Fibroblast of skin of abdomen (primary cell): ENCODE results near the gene E2F1.
A peak's percentile ranks its signal among the peaks of the same experiment; 100 is the strongest.
"Not testable (repeated sequence)": the region's sequence is repeated elsewhere in the genome, so short reads cannot be mapped to it uniquely, and the experiment has no call there.

Source experiments
- DNase-seq: peaks from one replicate; pipeline ENCODE4 v3.0.0-alpha.2; 2013

E2F1 gene

DNA sequence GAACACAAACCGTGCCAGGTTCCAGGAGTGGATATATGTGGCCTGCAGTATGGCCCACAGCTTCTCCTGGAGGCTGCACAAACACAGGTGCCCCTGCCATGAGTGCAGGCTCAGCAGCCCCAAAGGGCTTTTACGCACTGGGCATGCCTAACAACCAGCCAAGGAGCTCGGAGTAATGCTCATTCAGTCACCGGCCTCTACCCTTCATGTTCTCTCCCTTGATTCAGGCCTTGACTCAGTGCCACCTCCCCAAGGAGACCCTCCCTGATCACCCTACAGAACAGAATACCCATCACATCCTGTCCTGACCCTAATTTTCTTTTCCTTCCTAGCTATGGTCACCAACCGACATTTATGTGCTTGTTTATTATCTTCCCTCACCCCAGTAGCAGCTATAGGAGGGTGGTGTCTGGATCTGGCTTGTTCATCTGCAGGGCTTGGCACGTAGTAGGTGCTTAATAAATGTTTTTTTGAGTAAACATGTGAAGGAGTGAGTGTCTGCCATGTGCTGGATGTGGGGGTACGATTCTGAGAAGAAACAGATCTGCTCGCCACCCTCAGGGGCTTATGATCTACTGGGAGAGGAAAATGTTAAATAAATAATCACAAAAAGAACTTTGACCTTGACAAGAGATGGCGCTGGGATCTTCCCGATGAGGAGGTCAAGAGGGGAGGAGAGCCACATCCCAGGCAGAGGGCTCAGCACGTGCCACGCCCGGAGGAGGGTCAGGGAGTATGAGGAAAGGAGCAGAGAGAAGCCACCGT, 24.7 kb upstream of the E2F1 start:
- no peak for DNase-seq

DNA sequence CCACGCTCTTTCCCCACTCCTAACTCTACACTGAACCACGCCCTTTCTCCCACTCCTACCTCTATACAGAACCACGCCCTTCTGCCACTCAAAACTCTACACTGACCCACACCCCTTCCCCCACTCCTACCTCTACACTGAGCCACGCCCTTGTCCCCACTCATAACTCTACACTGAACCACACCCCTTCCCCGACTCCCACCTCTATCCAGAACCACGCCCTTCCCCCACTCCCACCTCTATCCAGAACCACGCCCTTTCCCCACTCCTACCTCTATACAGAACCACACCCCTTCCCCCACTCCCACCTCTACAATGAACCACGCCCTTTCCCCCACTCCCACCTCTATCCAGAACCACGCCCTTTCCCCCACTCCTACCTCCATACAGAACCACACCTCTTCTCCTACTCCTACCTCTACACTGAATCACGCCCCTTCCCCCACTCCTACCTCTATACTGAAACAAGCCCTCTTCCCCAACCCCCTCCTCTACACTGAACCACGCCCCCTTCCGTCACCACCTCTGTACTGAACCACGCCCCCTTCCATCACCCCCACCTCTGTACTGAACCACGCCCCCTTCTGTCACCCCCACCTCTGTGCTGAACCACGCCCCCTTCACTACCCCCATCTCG, 23.8 kb upstream of the E2F1 start:
- no peak for DNase-seq

DNA sequence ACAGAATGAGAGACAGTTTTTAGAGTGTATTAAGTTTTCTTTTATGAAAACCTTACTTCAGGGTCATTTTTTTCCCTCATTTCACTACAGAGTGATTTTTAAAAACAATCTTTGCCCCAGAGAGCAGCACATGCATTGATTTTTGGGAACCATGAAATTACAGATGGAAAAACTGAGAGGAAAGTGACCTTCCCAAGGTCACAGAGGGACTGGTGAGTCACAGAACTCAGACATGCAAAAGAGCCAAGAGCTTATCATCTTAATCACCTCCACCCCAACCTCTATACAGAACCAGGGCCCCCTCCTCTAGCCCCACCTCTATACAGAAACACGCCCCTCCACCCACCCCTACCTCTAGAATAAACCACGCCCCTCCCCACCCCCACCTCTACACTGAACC, 23.2 kb upstream of the E2F1 start:
- DNase-seq, result no peak

DNA sequence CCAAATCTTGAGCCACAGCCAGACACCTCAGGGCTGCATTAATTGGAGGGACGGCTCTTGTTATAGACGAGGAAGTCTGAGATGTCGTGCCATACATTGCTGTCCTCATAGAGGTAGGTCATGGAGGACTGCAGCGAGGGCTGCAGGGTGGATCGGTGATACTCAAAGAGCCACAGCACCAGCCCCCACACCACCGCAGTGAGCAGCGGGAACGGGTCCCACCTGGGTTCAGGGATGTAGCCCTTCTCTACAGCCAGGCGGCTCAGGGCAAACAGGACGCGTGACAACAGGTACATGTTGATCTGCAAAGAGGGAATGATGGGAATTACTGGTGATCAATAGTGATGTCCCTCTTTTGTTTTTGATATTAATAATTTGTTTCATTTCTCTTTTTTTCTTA, 21.5 kb upstream of the E2F1 start:
- DNase-seq, result no peak

DNA sequence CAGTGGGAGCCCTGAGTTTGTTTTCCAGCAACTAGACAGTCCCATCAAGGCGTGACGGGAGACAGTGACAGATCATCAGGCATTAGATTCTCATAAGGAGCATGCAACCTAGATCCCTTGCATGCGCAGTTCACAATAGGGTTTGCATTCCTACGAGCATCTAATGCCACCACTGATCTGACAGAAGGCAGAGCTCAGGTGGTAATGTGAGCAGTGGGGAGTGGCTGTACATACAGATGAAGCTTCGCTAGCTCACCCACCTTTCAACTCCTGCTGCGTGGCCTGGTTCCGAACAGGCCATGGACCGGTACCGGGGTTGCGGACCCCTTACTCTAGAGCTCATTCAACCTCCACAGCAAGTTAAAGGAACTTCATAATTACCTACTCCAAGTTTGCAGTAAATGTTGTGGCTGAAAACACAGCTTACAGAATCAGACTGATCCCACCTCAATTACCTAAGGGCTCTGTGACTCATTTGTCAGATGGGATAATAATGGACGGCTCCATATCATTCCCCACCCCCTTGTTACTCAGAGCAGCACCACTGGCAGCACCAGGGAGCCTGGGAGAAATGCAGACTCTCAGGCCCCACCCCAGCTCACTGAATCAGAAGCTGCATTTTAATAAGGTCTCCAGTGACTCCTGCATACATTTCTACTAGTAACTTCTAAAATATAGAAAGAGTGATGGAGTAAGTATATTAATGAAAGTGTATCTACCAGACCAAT, 18.2 kb upstream of the E2F1 start:
- DNase-seq, result no peak

DNA sequence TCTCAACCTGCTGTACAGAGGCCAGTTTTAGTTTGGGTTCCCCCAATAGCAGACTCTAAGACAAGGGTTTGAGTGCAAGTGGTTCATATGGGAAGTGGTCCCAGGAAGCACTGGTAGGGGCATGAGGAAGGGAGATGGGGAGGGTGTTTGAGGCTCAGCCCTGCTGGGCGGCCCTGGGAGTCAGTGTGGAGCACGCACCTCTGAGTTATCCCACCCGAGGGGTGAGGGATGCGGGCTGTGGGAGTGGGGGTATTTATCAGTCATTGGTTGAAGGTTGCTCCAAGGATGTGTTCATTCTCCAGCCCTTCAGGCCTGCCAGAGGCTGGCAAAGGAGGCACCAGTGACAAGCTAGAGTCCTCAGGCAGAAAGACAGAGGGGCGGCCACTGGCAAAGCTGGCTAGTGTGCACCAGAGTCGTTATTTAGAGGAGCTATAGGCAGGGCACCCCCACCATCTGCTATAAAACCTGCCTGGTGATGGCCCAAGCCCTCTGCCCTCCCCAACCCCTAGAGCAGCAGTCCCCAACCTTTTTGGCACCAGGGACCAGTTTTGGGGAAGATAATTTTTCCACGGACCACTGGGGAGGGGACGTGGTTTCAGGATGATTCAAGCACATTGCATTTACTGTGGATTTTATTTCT, 17.4 kb upstream of the E2F1 start:
- no peak for DNase-seq

DNA sequence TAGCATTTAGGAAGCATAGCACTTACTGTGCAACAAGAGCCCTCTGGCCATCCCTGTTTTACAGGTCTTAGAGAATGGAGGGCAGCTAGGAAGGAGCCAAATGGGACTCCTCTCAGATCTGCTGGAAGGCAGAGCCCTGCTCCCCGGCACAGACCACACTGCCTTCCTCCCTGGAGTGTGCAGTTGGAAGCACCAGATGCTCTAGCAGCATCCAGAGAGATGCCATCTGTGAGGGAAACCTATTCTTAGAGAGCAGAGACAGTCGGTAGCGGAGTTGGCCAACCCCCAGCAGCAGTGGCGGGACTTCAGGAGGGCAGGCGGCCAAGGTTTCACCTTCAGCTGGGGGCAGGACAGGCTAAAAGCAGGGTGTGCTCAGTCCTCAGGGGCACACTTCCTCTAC, 16.7 kb upstream of the E2F1 start:
- no peak for DNase-seq

DNA sequence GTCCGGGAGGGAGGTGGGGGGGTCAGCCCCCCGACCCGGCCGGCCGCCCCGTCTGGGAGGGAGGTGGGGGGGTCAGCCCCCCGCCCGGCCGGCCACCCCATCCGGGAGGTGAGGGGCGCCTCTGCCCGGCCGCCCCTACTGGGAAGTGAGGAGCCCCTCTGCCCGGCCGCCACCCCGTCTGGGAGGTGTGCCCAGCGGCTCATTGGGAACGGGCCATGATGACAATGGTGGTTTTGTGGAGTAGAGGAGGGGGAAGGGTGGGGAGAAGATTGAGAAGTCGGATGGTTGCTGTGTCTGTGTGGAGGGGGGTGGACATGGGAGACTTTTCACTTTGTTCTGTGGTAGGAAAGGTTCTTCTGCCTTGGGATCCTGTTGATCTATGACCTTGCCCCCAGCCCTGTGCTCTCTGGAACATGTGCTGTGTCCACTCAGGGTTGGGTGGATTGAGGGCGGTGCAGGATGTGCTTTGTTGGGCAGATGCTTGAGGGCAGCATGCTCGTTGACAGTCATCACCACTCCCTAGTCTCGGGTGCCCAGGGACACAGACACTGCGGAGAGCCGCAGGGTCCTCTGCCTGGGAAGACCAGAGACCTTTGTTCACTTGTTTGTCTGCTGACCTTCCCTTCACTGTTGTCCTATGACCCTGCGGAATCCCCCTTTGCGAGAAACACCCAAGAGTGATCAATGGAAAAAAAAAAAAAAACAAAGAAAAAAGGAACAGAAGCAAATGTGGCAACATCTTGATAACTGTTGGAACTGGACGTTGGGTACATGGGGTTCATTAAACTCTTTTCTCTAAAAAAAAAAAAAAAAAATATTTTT, 15.7 kb upstream of the E2F1 start:
- DNase-seq, result no peak

DNA sequence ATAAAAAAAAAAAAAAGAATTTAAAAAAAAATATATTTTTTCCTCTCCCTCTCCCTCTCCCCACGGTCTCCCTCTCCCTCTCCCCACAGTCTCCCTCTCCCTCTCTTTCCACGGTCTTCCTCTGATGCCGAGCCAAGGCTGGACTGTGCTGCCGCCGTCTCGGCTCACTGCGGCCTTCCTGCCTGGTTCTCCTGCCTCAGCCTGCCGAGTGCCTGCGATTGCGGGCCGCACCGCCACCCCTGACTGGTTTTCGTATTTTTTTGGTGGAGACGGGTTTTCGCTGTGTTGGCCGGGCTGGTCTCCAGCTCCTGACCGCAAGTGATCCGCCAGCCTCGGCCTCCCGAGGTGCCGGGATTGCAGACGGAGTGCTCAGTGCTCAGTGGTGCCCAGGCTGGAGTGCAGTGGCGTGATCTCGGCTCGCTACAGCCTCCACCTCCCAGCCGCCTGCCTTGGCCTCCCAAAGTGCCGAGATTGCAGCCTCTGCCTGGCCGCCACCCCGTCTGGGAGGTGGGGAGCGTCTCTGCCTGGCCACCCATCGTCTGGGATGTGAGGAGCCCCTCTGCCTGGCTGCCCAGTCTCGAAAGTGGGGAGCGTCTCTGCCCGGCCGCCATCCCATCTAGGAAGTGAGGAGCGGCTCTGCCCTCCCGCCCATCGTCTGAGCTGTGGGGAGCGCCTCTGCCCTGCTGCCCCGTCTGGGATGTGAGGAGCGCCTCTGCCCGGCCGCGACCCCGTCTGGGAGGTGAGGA, 14.7 kb upstream of the E2F1 start:
- DNase-seq, result not testable (repeated sequence)

DNA sequence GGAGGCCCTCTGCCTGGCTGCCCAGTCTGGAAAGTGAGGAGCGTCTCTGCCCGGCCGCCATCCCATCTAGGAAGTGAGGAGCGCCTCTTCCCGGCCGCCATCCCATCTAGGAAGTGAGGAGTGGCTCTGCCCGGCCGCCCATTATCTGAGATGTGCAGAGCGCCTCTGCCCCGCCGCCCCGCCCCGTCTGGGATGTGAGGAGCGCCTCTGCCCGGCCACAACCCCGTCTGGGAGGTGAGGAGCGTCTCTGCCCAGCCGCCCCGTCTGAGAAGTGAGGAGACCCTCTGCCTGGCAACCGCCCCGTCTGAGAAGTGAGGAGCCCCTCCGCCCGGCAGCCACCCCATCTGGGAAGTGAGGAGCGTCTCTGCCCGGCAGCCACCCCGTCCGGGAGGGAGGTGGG, 12.8 kb upstream of the E2F1 start:
- DNase-seq, result not testable (repeated sequence)

DNA sequence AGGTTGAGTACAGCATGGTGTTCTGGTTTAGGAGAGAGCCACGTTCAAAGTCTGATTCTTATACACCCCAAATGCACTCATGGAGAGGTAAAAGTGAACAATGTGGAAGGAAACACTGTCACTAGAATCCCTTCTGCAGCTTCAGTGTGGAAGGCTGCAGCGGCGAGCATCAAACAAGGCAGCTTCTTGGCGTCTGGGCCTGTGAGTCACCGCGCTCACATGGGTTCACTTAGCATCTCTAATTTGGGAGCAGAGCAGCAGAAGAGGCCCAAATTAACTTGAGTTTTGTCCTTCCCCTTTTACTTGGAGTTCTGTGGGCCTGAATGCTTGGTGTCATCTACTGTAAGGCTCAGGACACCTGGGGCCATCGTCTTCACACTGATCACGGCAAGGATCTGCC, 10.9 kb upstream of the E2F1 start:
- peak; percentile 81 for DNase-seq

DNA sequence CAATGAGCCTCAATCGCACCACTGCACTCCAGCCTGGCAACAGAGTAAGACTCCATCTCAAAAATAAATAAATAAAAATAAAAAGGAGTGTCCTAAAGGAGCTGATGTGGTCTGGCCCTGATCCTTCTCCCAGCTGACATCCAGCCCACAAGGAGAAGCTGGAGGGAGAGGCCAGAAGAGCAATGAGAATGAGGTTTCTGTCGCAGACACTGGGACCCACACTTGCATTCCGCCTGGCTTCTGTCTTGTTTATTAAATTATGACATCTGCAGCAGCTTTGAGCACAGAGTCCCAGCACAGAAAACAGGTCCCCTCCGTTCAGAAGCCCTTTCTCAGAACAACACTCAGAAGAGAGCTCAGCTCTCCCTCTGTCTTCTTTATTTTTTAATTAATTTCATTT, 10.3 kb upstream of the E2F1 start:
- DNase-seq, result no peak

DNA sequence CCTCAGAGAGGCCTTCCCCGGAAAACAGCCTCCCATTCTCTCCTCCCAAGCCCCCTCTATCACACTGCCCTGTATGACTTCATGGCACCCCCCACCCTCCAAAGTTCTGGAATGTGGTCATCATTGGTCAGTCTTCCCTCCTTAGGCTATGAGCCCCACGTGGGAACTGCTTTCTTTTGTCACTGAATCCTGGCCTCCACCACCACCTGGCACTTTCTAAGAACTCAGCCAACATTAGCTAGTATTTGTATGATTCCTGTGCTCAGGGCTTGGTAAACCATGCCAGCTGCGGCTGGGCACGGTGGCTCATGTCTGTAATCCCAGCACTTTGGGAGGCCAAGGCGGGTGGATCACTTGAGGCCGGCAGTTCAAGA, 8.4 kb upstream of the E2F1 start:
- no peak for DNase-seq

DNA sequence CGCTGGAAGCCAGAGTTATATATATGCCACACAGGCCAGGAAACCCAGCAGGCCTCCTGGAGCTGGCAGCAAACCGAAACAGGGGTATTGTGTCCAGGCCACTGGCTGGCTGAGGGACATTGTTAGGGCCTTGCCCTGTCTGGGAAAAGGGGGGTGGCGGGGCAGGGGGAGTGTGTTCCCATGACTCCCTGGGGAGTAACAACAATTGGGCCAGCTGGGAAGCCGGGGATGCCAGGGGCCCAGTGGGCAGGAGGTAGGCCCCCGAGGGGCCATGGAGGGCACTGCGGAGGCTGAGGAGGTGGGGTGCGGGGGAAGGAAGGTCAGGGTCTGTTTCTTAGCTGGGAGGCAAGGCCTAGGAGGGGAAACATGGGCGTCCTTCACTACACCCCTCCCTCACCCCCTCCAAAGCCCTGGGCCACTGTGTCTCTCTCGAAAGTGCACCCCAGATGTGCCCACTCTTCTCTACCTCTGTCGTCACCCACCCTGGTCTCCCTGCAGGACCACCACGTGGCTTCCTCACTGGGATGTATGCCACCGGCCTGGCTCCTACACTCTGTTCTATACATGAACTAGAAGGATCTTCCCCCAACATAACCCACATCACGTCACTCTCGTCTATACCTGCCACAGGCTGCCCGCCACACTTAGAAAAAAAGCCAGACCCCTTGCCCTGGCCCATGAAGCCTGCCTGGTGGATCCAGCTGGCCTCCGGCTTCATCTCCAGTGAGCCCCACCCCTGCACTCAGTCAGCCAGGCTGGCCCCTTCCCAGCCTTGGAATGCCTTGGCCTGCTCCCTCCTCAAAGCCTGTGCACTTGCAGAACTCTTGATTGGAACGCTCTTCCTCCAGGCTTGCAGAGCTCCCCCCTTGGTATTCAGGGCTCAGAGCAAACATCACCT, 7.8 kb upstream of the E2F1 start:
- no peak for DNase-seq

DNA sequence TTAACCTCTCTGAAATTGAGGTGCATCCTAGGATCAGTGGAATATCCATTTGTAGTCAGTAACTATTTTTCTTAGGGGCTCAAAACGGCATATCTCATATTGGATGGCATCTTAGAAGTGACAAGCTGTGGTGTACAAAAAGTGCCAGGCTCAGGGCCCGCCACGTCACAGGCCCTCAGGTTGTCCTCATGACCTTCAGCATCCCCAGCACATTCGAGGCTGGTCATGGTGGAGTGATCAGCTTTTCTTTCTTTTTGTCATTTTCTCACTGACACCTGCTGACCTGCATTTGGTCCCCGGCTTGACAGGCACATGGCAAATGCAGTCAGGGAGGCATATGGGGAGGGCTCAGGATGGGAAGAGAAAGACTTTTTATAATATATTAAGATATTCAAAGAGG, 7.1 kb upstream of the E2F1 start:
- no peak for DNase-seq

DNA sequence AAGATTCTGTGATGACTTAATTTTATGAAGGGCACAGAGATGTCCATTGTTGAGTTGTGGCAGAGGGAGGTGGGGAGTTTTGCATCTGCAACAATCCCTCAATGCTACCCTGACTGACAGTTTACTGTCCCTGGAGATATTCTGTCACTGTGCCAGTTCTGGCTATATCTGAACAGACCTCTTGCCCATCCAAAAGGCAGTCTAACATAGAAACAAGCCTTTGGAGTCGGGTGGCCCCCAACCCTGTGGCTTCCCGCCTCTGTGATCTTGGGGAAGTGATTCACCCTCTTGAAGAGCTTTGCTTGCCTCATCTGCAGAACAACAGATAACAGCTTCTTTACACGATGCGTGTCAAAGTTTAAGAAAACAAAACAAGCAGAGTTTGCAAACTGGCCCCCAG, 3.8 kb upstream of the E2F1 start:
- DNase-seq, result no peak

DNA sequence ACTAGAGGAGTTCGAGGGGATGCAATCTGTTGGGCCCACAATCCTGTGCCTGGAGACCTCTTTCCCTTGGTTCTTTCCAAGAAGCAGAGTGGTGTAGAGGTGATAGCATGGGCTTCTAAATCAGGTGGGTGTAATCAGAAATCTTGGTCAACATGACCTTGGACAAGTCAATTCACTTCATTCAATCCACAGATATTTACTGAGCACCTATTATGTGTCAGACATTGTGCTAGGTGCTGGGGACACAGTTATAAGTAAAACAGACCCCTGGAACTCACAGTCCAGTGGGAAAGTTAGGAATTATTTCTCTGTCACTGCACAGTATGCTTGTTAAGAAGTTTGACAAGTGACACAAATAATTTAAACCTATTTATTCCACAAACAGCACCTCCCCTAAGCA, 3.3 kb upstream of the E2F1 start:
- DNase-seq, result no peak

DNA sequence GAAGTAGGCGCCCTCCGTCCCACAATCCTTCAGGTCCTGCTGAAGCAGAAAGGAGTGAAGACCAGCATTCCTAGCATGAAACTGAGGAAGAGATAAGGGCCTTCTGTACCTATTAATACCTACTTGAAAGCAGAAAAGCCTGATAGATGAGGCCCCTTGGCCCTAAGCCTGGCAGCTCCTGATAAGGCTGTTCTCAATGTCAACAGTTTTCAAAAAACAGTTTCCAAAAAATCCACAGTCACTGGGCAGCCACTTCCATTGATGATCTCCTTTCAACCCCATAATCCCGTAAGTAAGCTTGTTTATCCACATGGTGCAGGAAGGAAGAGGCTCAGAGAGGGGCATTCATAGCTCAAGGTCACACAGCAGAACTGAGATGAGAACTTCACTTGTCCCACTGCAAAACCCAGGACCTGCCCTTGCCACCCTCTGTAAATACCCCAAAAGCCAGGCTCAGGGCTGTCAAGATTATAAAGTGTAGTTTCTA, 2.8 kb upstream of the E2F1 start:
- no peak for DNase-seq

DNA sequence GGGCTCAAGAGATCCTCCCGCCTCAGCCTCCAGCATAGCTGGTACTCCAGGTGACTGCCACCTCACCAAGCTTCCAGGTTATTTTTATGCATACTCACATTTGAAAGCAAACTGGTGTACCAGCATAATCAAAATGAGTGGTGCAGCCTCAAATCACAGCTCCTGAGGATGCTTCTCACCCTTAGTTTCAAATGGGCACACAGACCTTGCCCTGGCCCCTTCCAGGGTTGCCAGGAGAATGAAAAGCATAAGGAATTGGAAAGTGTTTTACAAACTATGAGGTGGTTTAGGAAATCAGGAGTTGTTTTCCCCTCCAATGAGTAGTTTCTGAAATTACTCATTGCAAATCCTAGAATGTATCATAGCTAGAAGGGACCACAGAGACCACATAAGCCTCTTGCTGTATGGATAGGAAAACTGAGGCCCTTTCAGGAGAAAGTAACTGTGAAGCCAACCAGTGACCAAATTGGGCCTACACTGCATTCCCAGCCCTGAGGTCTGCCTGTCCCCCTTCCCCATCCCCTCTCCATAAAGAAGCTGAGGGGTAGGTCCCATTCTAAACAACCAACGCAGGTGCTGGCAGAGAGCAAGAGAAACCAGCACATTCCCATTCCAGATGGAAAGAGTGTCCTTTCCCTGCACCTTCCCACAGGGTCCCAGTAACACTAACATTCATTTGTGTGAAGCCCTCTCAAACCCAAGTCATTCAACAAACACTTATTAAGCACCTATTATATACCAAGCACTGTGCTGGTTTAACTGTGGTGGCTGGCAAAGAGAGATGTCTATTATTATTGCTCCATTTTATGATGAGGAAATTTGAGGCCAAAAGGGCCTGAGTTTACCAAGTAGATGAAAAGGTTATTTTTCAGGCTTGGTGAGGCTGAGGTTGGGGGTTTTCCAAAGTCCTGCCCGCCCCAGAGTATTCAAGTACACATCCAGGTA, 2.1 kb upstream of the E2F1 start:
- no peak for DNase-seq
